PFSK-1 (cell line): ENCODE measurements around the gene VWC2.

Source experiments
- FOXP2 ChIP-seq: optimal IDR thresholded peaks from 2 replicates; pipeline ENCODE3; 2011; ENCODE audit warnings: borderline replicate concordance, control low read depth, inconsistent platforms; ENCODE audit not compliant: insufficient read depth; ENCODE audit errors: extremely low read length, extremely low read depth
- POLR2AphosphoS5 ChIP-seq: IDR thresholded peaks from 2 replicates; pipeline ENCODE4 v1.6.1; 2012; ENCODE audit warnings: low read depth, mild to moderate bottlenecking, control low read depth, low read length, moderate library complexity
- SIN3A ChIP-seq: IDR thresholded peaks from 2 replicates; pipeline ENCODE4 v1.6.1; 2012; ENCODE audit warnings: mild to moderate bottlenecking, low read length, moderate library complexity, borderline replicate concordance; ENCODE audit not compliant: insufficient read depth
- TAF1 ChIP-seq: IDR thresholded peaks from 2 replicates; pipeline ENCODE4 v1.6.1; 2012; ENCODE audit warnings: low read length, control low read depth, borderline replicate concordance; ENCODE audit not compliant: insufficient read depth
- TF ChIP-seq, protein P1 (sequence below), 2 experiments: IDR thresholded peaks; 2 replicates each; pipeline versions ENCODE4 v1.6.1 to v1.8.0; 2011 to 2012; ENCODE audit warnings: low read depth in 2 of 2, low read length in 2 of 2, control low read depth in 1 of 2, inconsistent platforms in 1 of 2, mild to moderate bottlenecking in 1 of 2, moderate library complexity in 1 of 2; ENCODE audit not compliant: insufficient read depth in 1 of 2

VWC2 gene

DNA sequence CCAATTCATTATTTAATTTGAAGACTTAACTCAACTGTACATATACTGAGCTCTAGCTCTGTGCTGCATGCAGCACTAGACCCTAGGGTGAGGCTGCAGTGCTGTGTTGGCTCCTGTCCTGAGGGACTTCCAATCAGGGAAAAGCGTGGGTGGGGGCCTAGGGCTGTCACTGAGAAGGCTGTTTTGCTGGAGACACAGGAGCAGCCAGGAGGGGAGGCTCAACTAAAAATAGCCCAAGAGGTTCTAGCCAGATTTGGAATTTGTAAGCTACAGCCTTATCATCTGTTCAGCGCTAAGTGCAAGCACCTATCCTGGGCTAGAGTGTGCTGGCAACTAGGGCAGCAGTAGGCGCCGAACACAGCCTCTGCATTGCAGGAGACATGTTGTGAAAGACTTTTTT is 121.1 kb downstream of the VWC2 start:
- TF ChIP-seq SIN3A = no peak
- no peak for TF ChIP-seq TAF1
- TF ChIP-seq FOXP2 = no peak
- no peak for TF ChIP-seq POLR2AphosphoS5
- TF ChIP-seq, protein P1, sequence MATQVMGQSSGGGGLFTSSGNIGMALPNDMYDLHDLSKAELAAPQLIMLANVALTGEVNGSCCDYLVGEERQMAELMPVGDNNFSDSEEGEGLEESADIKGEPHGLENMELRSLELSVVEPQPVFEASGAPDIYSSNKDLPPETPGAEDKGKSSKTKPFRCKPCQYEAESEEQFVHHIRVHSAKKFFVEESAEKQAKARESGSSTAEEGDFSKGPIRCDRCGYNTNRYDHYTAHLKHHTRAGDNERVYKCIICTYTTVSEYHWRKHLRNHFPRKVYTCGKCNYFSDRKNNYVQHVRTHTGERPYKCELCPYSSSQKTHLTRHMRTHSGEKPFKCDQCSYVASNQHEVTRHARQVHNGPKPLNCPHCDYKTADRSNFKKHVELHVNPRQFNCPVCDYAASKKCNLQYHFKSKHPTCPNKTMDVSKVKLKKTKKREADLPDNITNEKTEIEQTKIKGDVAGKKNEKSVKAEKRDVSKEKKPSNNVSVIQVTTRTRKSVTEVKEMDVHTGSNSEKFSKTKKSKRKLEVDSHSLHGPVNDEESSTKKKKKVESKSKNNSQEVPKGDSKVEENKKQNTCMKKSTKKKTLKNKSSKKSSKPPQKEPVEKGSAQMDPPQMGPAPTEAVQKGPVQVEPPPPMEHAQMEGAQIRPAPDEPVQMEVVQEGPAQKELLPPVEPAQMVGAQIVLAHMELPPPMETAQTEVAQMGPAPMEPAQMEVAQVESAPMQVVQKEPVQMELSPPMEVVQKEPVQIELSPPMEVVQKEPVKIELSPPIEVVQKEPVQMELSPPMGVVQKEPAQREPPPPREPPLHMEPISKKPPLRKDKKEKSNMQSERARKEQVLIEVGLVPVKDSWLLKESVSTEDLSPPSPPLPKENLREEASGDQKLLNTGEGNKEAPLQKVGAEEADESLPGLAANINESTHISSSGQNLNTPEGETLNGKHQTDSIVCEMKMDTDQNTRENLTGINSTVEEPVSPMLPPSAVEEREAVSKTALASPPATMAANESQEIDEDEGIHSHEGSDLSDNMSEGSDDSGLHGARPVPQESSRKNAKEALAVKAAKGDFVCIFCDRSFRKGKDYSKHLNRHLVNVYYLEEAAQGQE (IDR thresholded peaks at IDR 0.05; ENCODE audit: insufficient read depth in 1 of 2, low read depth in 2 of 2, low read length in 2 of 2) = no peak

DNA sequence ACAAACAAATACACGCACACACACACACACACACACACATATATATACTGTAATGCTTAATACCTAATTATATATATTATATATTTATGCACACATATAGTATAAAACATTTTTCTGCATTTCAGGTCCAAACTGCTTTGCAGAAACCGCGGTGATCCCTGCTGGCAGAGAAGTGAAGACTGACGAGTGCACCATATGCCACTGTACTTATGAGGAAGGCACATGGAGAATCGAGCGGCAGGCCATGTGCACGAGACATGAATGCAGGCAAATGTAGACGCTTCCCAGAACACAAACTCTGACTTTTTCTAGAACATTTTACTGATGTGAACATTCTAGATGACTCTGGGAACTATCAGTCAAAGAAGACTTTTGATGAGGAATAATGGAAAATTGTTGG is 138.5 kb downstream of the VWC2 start:
- TF ChIP-seq TAF1 (no peak), SIN3A (no peak), FOXP2 (no peak), POLR2AphosphoS5 (no peak)
- TF ChIP-seq, protein P1 (IDR thresholded peaks at IDR 0.05; ENCODE audit: insufficient read depth in 1 of 2, low read depth in 2 of 2, low read length in 2 of 2) = no peak

DNA sequence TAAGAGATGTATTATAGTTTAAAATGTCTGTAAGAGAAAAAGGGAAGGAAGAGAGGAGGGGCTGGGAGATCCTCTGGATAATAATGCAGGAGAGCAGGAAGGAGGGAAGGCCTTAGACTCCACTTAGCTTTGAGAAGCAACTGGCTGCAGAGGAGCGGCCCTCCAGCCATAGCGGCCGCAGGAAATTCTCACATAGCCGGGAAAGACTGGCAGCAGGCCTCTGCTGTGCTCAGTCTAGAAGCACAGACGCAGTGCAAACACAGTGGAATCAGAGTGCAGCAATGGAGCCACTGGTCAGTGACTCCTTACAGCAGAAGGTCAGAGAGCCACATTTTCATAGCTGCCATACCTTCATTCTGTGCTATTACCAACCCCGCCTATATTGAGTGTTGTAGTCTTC is 153.3 kb downstream of the VWC2 start:
- TF ChIP-seq, protein P1 (IDR thresholded peaks at IDR 0.05; ENCODE audit: insufficient read depth in 1 of 2, low read depth in 2 of 2, low read length in 2 of 2) = no peak

DNA sequence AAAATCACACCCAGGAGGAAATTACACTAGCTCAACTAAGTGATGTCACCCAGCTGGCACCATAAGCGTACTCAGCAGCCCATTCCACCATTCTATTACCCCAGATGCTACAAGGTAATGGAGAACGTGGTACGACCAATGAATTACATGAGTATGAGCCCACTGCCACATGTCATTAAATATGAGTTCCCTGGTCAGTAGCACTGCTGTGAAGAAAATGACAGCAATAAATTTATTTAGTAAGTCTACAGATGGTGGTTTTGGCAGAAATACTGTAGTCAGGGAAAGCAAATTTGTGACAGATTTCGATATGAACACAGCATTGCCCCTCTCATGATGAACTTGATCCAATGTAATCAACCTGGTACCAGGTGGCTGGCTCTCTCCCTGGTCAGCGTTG is 154.2 kb downstream of the VWC2 start:
- TF ChIP-seq FOXP2 = no peak
- TF ChIP-seq, protein P1 (IDR thresholded peaks at IDR 0.05; ENCODE audit: insufficient read depth in 1 of 2, low read depth in 2 of 2, low read length in 2 of 2) = no peak
- no peak for TF ChIP-seq POLR2AphosphoS5

DNA sequence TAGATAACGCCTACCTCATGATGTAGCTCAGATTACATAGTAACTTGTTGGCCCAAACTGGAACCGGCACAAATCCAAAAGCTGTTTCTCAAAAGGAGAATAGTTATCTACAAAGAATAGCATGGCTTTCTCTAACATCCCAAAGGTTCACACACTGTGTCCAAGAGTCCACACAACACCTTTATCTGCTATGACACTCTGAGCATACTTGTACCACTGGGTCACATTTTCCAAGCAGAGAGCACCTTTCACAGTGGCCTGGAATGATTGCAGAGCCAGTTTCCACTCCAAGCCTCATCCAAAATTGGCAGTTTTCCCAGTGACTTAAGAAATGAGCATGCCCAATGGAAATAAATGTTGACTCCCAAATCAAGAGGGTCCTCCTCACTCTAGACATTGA is 155.3 kb downstream of the VWC2 start:
- TF ChIP-seq POLR2AphosphoS5 = no peak
- TF ChIP-seq, protein P1 (IDR thresholded peaks at IDR 0.05; ENCODE audit: insufficient read depth in 1 of 2, low read depth in 2 of 2, low read length in 2 of 2) = no peak
- no peak for TF ChIP-seq SIN3A
- no peak for TF ChIP-seq FOXP2
- no peak for TF ChIP-seq TAF1
